ES-I3 (cell line): ENCODE measurements around the gene TGM2.

Source experiments
- H3K36me3 ChIP-seq: 2 replicates; pipeline ENCODE4 v1.6.1; 2013; ENCODE audit warnings: mild to moderate bottlenecking, low read length, control low read depth, moderate library complexity; ENCODE audit not compliant: insufficient read depth
- H3K4me1 ChIP-seq: 2 replicates; pipeline ENCODE4 v1.6.1; 2013; ENCODE audit warnings: mild to moderate bottlenecking, control low read depth, low read length; ENCODE audit not compliant: insufficient read depth
- H3K9ac ChIP-seq: 2 replicates; pipeline ENCODE4 v1.6.1; 2013; ENCODE audit warnings: low read depth, mild to moderate bottlenecking, low read length, moderate library complexity
- H3K9me3 ChIP-seq: 2 replicates; pipeline ENCODE4 v1.6.1; 2013; ENCODE audit warnings: mild to moderate bottlenecking, low read length, moderate library complexity; ENCODE audit not compliant: control insufficient read depth, insufficient read depth

Gene TGM2

GRCh38 chr20:38134427-38135270, 30.4 kb downstream of the TGM2 start:
- no peak overlapping the region for H3K9ac ChIP-seq
- H3K4me1 ChIP-seq: peaks cover 10% of the 10 kb centered on the region; the same call in 1 of the 2 replicates
- no peaks in the 10 kb centered on the region for H3K9me3 ChIP-seq
- H3K36me3 ChIP-seq: no peaks in the 10 kb centered on the region

GRCh38 chr20:38133680-38134426, 31.2 kb downstream of the TGM2 start:
- H3K36me3 ChIP-seq: no peaks in the 10 kb centered on the region
- no peak overlapping the region for H3K9ac ChIP-seq
- no peaks in the 10 kb centered on the region for H3K9me3 ChIP-seq
- peaks cover 10% of the 10 kb centered on the region; the same call in 1 of the 2 replicates for H3K4me1 ChIP-seq

GRCh38 chr20:38132910-38133501, 32.1 kb downstream of the TGM2 start:
- Histone ChIP-seq H3K9me3 (no peaks in the 10 kb centered on the region), H3K36me3 (no peaks in the 10 kb centered on the region), H3K4me1 (peaks cover 10% of the 10 kb centered on the region; the same call in 1 of the 2 replicates), H3K9ac (no peak overlapping the region)

- Histone ChIP-seq H3K4me1 (peaks cover 10% of the 10 kb centered on the region; the same call in 1 of the 2 replicates), H3K9ac (no peak overlapping the region), H3K9me3 (no peaks in the 10 kb centered on the region), H3K36me3 (no peaks in the 10 kb centered on the region)
Observed at GRCh38 chr20:38132156-38132909, 32.7 kb downstream of the TGM2 start.

- Histone ChIP-seq H3K36me3 (no peaks in the 10 kb centered on the region), H3K9me3 (no peaks in the 10 kb centered on the region), H3K9ac (no peak overlapping the region), H3K4me1 (peaks cover 10% of the 10 kb centered on the region; the same call in 1 of the 2 replicates)
Observed at GRCh38 chr20:38131588-38132121, 33.4 kb downstream of the TGM2 start.

GRCh38 chr20:38130687-38131587, 34.1 kb downstream of the TGM2 start:
- no peaks in the 10 kb centered on the region for H3K9me3 ChIP-seq
- peaks cover 10% of the 10 kb centered on the region; the same call in 1 of the 2 replicates for H3K4me1 ChIP-seq
- no peaks in the 10 kb centered on the region for H3K36me3 ChIP-seq

GRCh38 chr20:38129893-38130609, 35.0 kb downstream of the TGM2 start:
- Histone ChIP-seq H3K36me3 (no peaks in the 10 kb centered on the region), H3K4me1 (peaks cover 9% of the 10 kb centered on the region; the same call in 1 of the 2 replicates), H3K9me3 (no peaks in the 10 kb centered on the region), H3K9ac (no peak overlapping the region)

More at GRCh38 chr20:38130687-38131587, 34.1 kb downstream of the TGM2 start:
- no peak overlapping the region for H3K9ac ChIP-seq

- Histone ChIP-seq H3K9ac (no peak overlapping the region), H3K36me3 (no peaks in the 10 kb centered on the region), H3K9me3 (no peaks in the 10 kb centered on the region), H3K4me1 (peaks cover 2% of the 10 kb centered on the region; the same call in 1 of the 2 replicates)
Observed at GRCh38 chr20:38129248-38129865, 35.7 kb downstream of the TGM2 start.

GRCh38 chr20:38128691-38129090, 36.4 kb downstream of the TGM2 start:
- H3K9me3 ChIP-seq: no peaks in the 10 kb centered on the region
- no peak overlapping the region for H3K9ac ChIP-seq
- no peaks in the 10 kb centered on the region for H3K36me3 ChIP-seq
- H3K4me1 ChIP-seq: no peaks in the 10 kb centered on the region

GRCh38 chr20:38127920-38128528, 37.0 kb downstream of the TGM2 start:
- Histone ChIP-seq H3K4me1 (peaks cover 4% of the 10 kb centered on the region; the same call in 1 of the 2 replicates), H3K36me3 (no peaks in the 10 kb centered on the region), H3K9me3 (no peaks in the 10 kb centered on the region), H3K9ac (no peak overlapping the region)

- Histone ChIP-seq H3K9ac (no peak overlapping the region), H3K4me1 (peaks cover 4% of the 10 kb centered on the region; the same call in 1 of the 2 replicates), H3K9me3 (no peaks in the 10 kb centered on the region), H3K36me3 (no peaks in the 10 kb centered on the region)
Observed at GRCh38 chr20:38126932-38127621, 38.0 kb downstream of the TGM2 start.
